Inferior parietal cortex (tissue), 1 donor: ENCODE data around the gene KLHL7.

Experiments
- DNase-seq: peaks from one replicate; pipeline ENCODE4 v3.0.0-alpha.2; 2016; ENCODE audit errors: extremely low spot score

The KLHL7 gene

GRCh38 chr7:23105644-23106056 is at the start of gene KLHL7:
TSS of gene KLHL7 (plus strand) at chr7:23105785. CDS start at chr7:23106027, 242 bp downstream.
- DNase-seq, result peak; percentile 96

GRCh38 chr7:23058408-23059096 is 47.0 kb upstream of the KLHL7 start:
- DNase-seq, result no peak

- no peak for DNase-seq
Measured at GRCh38 chr7:23061327-23061726, 44.3 kb upstream of the KLHL7 start.

- DNase-seq, result no peak
Measured at GRCh38 chr7:23062452-23062851, 43.1 kb upstream of the KLHL7 start.

GRCh38 chr7:23065974-23066373 is 39.6 kb upstream of the KLHL7 start:
- DNase-seq, result no peak

GRCh38 chr7:23067271-23067670 is 38.3 kb upstream of the KLHL7 start:
- peak; percentile 65 for DNase-seq

- DNase-seq, result peak; percentile 45
Measured at GRCh38 chr7:23072048-23072447, 33.5 kb upstream of the KLHL7 start.

- DNase-seq, result no peak
Measured at GRCh38 chr7:23072922-23073321, 32.7 kb upstream of the KLHL7 start.

- no peak for DNase-seq
Measured at GRCh38 chr7:23074443-23075261, 30.9 kb upstream of the KLHL7 start.

- DNase-seq, result no peak
Measured at GRCh38 chr7:23075571-23075970, 30.0 kb upstream of the KLHL7 start.

GRCh38 chr7:23076772-23077171 is 28.8 kb upstream of the KLHL7 start:
- DNase-seq, result no peak

GRCh38 chr7:23093111-23093510 is 12.5 kb upstream of the KLHL7 start:
- DNase-seq, result no peak

GRCh38 chr7:23093546-23093945 is 12.0 kb upstream of the KLHL7 start:
- no peak for DNase-seq

- DNase-seq, result no peak
Measured at GRCh38 chr7:23096518-23097290, 8.9 kb upstream of the KLHL7 start.

- no peak for DNase-seq
Measured at GRCh38 chr7:23098029-23098428, 7.6 kb upstream of the KLHL7 start.

- DNase-seq, result no peak
Measured at GRCh38 chr7:23098460-23098859, 7.1 kb upstream of the KLHL7 start.

GRCh38 chr7:23100697-23101096 is 4.9 kb upstream of the KLHL7 start:
- no peak for DNase-seq

GRCh38 chr7:23105086-23105643 is 420 bp upstream of the KLHL7 start:
- DNase-seq, result no peak

- peak; percentile 58 for DNase-seq
Measured at GRCh38 chr7:23106057-23106822, 655 bp downstream of the KLHL7 start.

- no peak for DNase-seq
Measured at GRCh38 chr7:23106823-23107663, 1.5 kb downstream of the KLHL7 start.
